Posterior cingulate gyrus (tissue), 11 donors: ENCODE results near the gene KITLG.

Experiments used
- DNase-seq, 10 donors: peaks; one replicate each; pipeline versions ENCODE4 v3.0.0 to v3.0.0-alpha.2; 2020 to 2021; ENCODE audit warnings: mixed read lengths in 3 of 10
- intact Hi-C: fragments of 100-400 bp; cut with DNase I; formaldehyde crosslinking; loops from one replicate; pipeline ENCODE4 v1.15.1; 2023

The KITLG gene

DNA sequence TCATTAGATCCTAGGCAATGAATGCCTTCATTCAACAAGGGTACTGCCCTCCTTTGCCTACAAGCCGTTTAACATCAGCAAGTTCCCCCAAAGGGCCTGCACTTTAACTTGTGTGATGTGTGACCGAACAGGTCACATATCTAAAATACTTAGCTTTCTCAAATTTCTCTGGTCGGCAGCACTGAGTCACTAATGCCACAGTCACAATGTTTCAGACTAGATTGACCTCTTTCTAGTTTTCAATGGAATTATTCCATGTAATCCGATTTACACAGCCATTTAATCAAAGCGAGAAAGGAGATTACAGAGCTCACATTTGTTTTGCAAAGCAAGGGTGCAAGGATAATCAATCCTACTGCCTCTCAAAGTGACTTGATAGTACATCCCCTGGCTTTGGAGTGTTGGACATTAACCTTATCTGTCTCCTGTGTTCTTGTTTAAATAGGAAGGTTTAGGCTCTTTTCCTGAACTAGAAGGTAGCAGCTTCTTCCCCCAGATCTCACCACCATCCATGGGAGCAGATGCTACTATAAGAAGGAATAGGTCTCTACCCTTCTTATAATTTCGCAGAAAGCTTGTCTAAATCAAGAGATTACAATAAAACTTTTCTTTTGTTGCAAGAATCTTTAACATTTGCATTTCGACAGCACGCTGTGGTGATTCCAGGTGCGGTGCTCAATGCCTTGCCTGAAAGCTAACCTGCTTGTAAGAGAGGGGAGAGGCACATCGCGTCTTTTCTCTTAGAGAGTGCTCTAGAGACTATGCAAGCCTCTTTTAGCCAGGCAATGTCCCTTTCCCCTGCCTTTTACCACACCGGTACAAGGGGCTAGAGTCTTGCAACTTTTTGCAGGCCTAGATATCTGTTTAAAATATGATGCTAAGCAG is 1.8 kb downstream of the KITLG start:
- DNase-seq: peak in 1 of 10 donors; percentile 41
- intact Hi-C loops: loop anchor here (10.0 kb wide), 1 partner anchor 434 kb away; the partner anchor contains the start of genes CEP290 and TMTC3

DNA sequence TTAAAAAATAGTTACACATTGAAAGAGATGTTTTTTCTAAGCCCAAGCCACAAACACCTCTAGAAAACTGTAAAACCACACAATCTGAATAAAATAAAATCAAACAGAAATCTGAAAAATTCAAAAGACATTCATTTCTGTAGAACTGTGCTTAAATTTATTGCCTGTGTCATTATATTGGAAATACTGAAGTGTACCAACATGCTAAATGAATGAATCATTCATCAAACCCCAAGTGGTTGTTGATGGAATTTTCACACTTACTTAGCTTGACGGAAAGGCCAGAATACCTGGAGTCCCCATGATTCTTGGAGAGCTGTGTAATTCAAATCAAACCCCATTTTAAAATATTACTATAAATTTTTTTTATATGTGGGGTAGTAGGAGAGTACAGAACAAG is 2.7 kb downstream of the KITLG start:
- intact Hi-C loops: loop anchor here (10.0 kb wide), 1 partner anchor 433 kb away; the partner anchor contains the start of genes CEP290 and TMTC3
- DNase-seq: no peak

DNA sequence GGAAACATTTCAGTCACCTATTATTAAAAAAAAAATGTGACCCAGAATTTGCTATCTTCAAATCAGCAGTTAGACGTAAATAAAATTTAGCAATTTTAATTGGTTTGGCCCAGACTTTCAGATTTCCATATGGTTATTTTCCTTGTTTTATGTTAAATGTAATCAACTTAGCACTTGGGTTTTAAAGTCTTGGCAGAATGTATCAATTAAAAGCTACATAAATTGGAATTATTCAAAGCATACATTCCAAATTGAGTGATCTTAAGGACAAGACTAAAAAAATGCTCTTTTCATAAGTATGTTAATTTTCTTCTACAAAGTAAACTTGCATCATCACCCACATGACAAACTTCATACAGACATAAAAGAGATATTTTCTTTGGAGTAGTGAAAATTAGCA is 3.4 kb downstream of the KITLG start:
- intact Hi-C loops: loop anchor here (10.0 kb wide), 1 partner anchor 432 kb away; the partner anchor contains the start of genes CEP290 and TMTC3
- no peak for DNase-seq

- intact Hi-C loops: loop anchor here (10.0 kb wide), 1 partner anchor 431 kb away; the partner anchor contains the start of genes CEP290 and TMTC3
- DNase-seq: no peak
Measured at GRCh38 chr12:88575361-88575970, 4.8 kb downstream of the KITLG start.

- intact Hi-C loops: loop anchor here (10.0 kb wide), 1 partner anchor 429 kb away; the partner anchor contains the start of genes CEP290 and TMTC3
- DNase-seq: peak in 4 of 10 donors; percentile 14 to 67 (median 29)
Measured at GRCh38 chr12:88574278-88574677, 6.0 kb downstream of the KITLG start.

- no peak for DNase-seq
- intact Hi-C loops: loop anchor here (10.0 kb wide), 1 partner anchor 429 kb away; the partner anchor contains the start of genes CEP290 and TMTC3
Measured at GRCh38 chr12:88573583-88573982, 6.7 kb downstream of the KITLG start.

DNA sequence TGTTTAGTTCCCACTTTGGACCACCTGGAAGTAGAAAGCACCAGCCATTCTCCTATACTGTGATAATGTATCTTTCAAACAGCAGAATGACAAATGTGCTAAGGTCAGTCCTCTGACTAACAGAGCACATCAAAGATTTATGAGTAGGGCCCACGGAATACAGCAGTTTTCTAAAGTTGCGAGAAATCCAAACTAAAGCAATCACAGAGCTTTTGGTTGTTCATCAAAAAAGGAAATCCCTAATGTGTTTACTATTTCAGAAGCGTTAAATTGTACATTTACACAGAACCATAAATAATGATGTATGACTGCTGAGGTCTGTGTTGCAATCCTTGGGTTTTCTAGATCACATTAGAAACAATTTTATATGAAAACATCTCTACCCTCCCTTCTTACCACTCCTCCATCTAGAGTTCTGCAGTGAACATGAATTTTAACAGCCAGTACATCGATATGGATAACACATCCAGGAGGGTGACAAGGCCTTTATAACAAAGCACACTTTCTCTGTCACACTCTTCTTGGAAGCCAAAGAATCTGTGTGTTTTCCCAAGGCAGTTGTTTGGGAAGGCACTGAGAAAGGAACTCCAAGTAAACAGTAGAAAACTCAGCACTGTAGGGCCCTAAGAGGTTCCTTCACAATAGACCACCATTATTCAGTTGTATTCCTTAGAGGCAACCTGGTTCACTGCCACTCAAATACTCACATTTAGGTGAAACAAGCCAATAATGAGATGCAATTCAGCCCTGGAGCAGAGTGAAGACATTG is 7.3 kb downstream of the KITLG start:
- intact Hi-C loops: loop anchor here (10.0 kb wide), 1 partner anchor 428 kb away; the partner anchor contains the start of genes CEP290 and TMTC3
- no peak for DNase-seq

- intact Hi-C loops: loop anchor here (10.0 kb wide), 1 partner anchor 427 kb away; the partner anchor contains the start of genes CEP290 and TMTC3
- no peak for DNase-seq
Measured at GRCh38 chr12:88571543-88571942, 8.7 kb downstream of the KITLG start.

DNA sequence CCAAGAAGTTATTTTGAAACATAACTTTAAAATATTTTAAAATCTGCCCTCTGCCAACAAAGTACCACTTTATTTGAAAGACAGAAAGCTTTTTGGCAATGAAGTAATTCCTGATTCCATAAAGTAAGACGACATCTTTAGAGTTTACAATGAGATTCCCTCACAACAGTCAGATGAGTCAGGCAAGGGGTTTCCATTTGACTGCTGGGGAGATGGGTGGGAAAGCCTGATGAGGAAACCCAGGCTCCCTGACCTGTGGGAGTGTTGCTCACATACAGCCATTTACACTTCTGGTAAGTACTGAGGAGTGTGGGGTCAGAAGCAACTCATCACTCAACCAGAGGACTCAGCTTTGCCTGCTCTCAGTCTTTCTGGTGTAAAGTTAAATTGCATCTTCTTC is 10.2 kb downstream of the KITLG start:
- intact Hi-C loops: loop anchor here (10.0 kb wide), 1 partner anchor 425 kb away; the partner anchor contains the start of genes CEP290 and TMTC3
- DNase-seq: no peak

DNA sequence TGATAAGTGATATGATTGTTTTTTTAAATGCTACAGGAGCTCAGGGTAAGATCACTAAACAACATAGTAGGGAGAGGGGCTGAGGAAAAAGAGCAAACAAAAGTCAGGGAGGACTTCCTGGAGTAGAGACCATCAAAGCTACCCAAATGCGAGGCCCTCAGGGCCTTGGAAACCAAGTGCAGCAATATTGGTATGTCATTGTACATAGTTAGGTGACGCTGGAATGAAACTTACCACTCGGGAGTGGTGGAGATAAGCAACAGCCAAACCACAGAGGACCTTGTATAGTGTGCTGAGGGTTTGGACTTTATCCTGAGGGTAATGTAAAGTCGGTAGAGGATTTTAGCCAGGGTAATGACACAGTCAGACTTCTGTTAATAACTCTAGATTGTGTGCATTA is 13.8 kb downstream of the KITLG start:
- no peak for DNase-seq

DNA sequence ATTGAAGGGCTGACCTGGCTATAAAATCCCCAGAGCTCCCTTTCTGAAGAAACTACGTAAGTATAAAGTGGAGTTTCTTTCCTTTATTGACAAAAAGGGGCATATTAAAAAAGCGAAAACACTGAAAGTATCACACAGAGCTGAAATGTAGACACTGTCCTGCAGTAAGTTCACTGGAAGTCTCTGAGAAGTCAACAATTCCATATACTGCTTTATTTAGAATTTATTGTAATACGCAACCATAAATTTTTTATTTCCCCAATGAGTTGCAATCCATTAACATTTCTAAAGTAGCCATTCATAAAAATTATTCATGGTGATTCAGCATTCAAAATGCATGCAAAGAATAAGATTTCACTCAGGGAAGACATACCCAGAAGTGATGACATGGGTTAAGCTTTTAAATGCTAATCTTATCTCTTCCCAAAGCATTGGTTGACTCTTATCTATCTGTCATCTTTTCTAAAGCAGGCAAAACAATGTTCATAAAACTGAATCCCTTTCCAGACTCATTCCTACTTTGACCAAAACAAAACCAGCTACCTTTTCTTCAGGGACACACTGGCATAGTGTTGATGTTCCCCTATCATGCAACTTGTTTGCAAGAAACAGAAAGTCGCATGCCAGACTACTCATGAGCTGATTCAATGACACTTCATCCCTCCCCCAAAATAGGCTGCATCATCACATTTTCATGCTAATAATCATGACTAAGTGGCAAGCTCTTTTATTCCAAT is 17.3 kb downstream of the KITLG start:
- no peak for DNase-seq
- intact Hi-C loops: no loop called here

More for the DNA sequence above, 13.8 kb downstream of the KITLG start:
- intact Hi-C loops: no loop called here

DNA sequence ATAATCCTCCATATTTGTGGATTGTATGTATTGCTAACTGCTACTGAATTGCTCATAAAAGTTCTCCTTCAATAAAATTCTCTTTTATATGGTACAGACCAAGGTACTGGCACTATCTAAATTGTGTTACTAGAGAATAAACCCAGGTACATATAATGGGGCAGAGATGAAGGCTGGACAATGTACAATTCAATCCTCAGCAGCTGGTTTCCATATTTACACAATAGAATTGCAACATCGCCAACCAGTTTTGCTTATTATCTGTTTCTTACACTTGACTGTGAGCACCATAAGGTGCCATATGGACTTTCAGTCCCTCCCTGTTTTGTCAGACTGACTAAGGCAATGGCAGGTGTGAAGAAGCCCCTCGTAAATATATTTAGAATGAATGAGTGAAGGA is 18.1 kb downstream of the KITLG start:
- DNase-seq: no peak
- intact Hi-C loops: no loop called here

DNA sequence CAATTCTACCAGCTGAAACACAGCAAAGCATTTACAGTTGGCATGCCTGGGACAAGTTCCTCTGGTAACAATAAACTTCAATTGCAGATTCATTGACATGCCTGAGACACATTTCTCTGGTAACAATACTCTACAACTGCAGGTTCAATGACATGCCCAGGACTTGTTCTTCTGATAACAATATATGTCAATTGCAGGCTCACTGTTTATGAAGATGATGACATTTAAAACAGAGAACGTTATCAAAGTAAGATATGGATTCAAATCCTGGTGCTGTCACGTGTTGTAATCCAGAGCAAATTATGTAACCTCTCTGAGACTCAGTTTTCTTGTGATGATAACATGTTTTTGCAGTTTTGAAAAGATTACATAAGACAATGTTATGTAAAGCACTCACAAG is 20.5 kb downstream of the KITLG start:
- intact Hi-C loops: no loop called here
- no peak for DNase-seq

- DNase-seq: peak in 1 of 10 donors; percentile 27
- intact Hi-C loops: no loop called here
Measured at GRCh38 chr12:88559199-88559598, 21.1 kb downstream of the KITLG start.

- DNase-seq: no peak
- intact Hi-C loops: no loop called here
Measured at GRCh38 chr12:88558340-88558867, 21.9 kb downstream of the KITLG start.

GRCh38 chr12:88556213-88556774 is 24.0 kb downstream of the KITLG start:
- no peak for DNase-seq
- intact Hi-C loops: no loop called here

GRCh38 chr12:88553941-88554658 is 26.2 kb downstream of the KITLG start:
- intact Hi-C loops: no loop called here
- DNase-seq: no peak

DNA sequence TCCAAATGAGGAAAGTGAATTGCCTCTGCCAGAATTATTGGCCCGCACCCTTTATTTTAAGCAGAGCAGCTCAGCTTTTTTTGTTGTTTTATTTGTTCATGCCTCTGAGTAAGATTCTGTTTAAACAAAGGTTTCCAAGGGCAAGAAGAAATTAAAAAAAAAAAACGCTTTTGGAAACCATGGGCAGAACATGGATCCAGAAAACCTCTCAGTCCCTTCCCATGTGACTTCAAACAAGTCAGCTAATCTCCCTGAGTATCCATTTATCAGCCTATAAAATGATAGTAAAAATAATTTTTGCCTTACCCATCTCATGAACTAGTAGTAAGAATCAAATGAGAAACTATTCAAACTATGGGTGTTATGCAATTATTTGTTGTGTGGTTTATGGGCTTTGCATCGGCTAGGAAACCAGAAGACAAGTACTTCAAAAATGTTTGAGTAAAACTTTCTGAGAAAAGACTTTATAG is 27.6 kb downstream of the KITLG start:
- intact Hi-C loops: no loop called here
- DNase-seq: no peak
